OCI-M1 (cell line): ENCODE measurements around the gene CNOT4.
"Not testable (repeated sequence)": the region's sequence is repeated elsewhere in the genome, so short reads cannot be mapped to it uniquely, and the experiment has no call there.

Experiments used
- DNase-seq: peaks from one replicate; lab custom pipeline; 2025; lab: John Stamatoyannopoulos, UW

The CNOT4 gene

DNA sequence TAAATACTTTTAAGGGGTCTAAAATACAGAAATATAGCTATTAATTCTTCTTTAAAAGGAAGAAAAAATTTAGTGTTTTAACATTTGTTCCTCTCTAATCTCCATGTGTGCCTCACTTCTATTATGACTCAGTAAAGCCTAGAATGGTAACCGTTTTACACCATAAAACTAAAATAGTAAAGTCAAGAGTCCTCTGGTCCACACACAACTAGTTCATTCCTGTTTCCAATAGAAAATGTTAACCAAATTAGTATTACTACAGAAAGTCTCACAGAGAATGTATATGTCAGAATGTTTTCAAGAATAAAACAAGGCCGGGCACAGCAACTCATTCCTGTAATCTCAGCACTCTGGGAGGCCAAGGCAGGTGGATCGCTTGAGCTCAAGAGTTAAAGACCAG lies 55.8 kb downstream of the CNOT4 start:
- no peak for DNase-seq

DNA sequence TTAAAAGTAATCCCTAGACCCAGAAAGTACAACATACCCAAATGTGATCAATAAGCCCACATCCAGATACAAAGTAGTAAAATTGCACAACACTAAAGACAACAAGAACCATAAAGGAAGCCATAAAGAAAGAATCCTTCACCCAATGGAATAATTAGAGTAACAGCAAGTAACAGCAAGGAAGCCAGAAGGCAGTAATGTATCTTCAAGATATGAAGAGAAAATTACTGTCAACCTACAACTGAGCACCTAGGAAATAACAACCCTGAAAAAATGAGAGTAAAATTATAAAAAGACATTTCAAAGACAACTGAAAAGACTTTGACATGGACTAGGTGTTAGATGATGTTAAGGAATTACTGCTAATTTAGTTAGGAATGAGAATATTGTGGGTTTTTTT lies 60.5 kb downstream of the CNOT4 start:
- no peak for DNase-seq

DNA sequence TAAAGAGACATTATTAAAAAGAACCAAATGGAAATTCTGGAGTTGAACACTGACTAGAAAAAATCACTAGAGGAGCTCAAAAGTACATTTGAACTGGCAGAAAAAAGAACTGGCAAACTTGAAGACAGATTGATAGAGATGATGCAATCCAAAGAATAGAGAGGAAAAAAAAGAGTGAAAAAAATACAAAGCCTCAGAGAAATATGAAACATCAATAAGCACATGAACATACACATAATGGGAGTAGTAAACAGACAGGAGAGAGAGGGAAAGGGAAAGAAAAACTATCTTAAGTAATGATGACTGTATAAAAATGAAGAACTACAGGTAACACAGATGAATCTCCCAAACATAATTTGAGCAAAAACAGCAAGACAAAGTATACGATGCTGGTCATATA lies 61.1 kb downstream of the CNOT4 start:
- DNase-seq, result peak; percentile 29

- peak; percentile 2 for DNase-seq
Measured at GRCh38 chr7:135447748-135448147, 62.2 kb downstream of the CNOT4 start.

DNA sequence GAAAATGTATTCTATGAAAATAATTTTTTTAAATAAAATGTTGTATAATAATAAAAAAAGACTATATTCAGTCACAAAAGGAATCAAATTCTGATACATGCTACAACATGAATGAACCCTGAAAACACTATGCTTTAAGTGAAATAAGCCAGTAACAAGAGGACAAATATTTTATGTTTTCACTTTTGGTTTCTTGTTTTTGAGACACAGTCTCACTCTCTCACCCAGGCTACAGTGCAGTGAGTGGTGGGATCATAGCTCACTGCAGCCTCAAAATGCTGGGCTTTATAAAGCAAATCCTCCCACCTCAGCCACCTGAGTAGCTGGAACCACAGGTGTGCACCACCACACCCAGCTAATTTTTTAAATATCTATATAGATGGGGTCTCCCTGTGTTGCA lies 64.2 kb downstream of the CNOT4 start:
- peak; percentile 8 for DNase-seq

GRCh38 chr7:135445266-135445665 lies 64.6 kb downstream of the CNOT4 start:
- not testable (repeated sequence) for DNase-seq

GRCh38 chr7:135441791-135442190 lies 68.1 kb downstream of the CNOT4 start:
- DNase-seq, result no peak

DNA sequence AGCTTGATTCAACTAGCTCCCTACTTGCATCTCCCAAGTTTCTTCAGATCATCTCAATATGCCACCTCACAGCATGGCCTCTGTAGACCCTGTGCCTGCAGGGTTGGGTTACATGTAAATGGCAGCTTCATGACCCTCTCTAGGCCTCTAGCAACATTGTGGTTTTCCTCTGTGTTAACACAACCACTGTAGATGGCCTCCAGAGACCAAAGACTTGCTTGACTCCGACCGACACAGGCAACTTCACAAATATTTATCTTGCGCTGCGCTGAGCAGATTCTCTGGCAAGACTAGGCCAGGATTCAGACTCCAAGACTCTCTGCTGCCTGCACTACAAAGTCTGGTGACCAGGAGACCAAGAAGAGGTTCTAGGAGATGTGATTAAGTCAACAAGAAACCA lies 75.9 kb downstream of the CNOT4 start:
- no peak for DNase-seq

DNA sequence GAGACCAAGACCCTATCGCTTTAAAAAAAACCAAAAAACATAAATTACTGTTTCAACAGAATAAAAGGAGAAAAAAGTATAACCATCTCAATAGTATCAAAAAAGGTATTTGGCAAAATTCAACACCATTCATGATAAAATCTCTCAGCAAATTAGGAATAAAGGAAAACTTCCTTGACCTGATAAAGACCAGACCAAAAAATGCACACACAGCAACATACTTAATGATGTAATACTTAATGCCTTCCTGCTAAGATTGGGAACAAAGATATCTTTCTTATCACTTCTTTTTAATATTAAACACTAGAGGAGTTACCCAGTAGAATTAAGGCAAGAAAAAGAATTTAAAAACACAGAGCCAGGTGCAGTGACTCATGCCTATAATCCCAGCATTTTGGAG lies 79.3 kb downstream of the CNOT4 start:
- DNase-seq, result no peak

DNA sequence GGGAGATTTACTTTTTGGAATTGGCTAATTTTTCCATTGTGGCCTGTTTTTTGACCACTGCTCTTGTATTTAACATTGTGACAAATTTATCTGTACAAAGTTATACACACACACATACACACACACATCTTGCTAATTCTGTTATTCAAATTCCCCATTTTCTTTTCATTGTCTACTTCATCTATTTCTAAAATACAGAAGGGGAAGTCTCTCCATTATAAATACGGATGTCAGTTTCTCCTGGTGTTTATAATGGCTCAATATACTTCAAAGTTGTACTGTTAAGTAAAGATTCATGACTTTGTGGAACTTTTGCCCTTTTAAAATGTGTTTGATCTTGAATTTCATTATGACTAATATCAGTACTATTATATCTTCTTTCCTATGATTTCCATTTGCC lies 81.0 kb downstream of the CNOT4 start:
- DNase-seq, result no peak

GRCh38 chr7:135428011-135428410 lies 81.9 kb downstream of the CNOT4 start:
- no peak for DNase-seq

GRCh38 chr7:135427166-135427565 lies 82.7 kb downstream of the CNOT4 start:
- DNase-seq, result no peak

- DNase-seq, result no peak
Measured at GRCh38 chr7:135425036-135425435, 84.9 kb downstream of the CNOT4 start.

DNA sequence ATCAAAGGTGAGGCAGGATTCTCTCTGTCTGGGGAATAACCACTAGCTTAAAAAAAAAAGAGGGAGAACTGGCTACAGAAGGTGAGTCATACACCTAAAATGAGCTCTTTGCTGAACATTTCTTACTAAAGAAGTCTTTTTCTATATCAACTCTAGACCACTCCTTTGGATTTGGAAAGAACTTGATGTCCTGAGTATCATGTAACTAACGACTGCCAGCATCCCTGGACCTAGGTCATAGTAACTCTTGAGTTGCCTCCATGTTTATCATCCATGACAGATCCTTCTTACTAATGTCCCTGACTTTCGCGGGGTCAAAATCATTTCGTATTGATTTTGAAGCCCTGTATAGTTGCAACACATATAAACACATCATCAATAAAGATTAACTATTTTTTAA lies 89.1 kb downstream of the CNOT4 start:
- no peak for DNase-seq

- no peak for DNase-seq
Measured at GRCh38 chr7:135416431-135416830, 93.5 kb downstream of the CNOT4 start.

GRCh38 chr7:135414850-135415439 lies 95.0 kb downstream of the CNOT4 start:
- DNase-seq, result peak; percentile 81

- DNase-seq, result no peak
Measured at GRCh38 chr7:135414208-135414607, 95.7 kb downstream of the CNOT4 start.

- no peak for DNase-seq
Measured at GRCh38 chr7:135411098-135411497, 98.8 kb downstream of the CNOT4 start.

DNA sequence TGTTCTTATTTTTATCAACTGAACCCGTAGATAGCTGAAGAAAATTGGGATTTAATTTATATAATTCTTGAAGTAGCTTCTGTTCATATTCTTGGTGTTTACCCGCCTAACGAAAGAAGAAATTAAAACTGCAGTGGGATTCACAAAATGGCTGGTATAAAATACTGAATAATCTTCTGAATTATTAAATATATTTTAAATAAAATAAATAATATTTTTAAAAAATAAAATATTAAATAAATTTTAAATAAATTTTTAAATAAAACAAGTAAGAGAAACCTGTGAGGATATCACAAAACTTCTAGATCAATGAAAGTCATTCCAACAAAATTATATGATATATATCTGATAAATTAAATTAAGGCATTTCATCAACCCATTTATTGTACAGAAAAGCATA lies 99.4 kb downstream of the CNOT4 start:
- no peak for DNase-seq

DNA sequence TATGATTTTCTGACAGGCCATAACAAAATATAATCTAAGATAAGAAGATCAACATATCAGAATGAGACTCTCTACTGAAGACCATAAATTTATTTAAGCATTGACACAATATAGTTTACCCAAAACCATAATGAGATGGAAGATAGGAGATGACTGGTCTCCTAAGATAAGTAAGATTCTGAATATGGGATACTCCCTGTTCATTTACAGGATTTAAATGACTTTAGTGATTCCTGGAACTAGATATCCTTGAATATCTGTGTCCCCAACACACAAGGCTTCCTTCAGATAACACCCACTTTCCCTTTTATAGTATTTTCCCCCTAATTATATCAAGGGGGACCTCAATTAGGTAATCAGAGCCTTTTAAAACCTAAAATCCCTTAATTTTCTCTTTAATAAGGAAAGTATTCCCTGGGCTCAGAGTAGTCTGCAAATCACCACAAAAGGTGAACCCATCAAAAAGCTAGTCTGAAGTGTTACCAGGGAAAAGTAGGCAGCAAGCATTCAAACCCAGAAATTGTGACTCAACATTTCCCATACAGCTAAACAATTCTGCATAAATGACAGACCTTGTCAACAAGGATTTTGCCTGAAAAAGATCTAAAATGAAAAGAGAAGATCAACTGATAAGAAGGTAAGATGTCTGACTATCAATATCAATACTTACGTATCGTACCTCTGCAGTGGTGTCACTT lies 99.9 kb downstream of the CNOT4 start:
- no peak for DNase-seq

GRCh38 chr7:135407884-135408283 lies 102.0 kb downstream of the CNOT4 start:
- DNase-seq, result peak; percentile 1

DNA sequence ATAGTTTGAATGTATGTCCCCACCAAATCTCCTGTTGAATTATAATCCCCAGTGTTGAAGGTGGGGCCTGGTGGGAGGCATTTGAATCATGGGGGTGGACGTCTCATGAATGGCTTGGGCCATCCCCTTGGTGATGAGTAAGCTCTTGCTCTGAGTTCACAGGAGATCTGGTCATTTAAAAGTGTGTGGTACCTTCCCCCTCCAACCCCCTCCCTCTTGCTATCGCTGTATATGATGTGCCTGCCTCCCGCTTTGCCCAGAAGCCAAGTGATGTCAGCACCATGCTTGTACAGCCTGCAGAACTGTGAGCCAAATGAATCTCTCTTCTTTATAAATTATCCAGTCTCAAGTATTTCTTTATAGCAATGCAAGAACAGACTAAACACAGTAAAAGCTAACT lies 103.0 kb downstream of the CNOT4 start:
- no peak for DNase-seq

- no peak for DNase-seq
Measured at GRCh38 chr7:135405969-135406368, 103.9 kb downstream of the CNOT4 start.

- DNase-seq, result no peak
Measured at GRCh38 chr7:135403302-135403701, 106.6 kb downstream of the CNOT4 start.
